Kidney glomerular epithelial cell (primary cell): ENCODE data around the gene SDK2.

Experiments used
- DNase-seq: peaks from one replicate; lab custom pipeline; 2025; lab: John Stamatoyannopoulos, UW

SDK2 gene

DNA sequence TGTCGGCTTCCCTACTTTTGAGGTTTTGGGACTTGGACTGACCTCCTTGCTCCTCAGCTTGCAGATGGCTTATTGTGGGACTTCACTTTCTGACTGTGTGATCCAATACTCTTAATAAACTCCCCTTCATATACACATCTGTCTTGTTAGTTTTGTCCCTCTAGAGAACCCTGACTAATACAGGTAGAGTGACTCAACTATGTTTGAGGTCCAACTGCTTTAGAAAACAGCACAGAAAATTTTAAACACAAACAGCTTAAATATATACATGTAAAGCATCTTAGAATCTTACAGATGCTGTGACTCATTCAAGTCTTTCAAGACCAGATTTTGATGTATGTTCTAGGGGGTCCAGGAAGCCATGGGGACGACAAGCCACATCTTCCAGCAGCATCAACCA is 11.7 kb downstream of the SDK2 start:
- DNase-seq, result no peak

DNA sequence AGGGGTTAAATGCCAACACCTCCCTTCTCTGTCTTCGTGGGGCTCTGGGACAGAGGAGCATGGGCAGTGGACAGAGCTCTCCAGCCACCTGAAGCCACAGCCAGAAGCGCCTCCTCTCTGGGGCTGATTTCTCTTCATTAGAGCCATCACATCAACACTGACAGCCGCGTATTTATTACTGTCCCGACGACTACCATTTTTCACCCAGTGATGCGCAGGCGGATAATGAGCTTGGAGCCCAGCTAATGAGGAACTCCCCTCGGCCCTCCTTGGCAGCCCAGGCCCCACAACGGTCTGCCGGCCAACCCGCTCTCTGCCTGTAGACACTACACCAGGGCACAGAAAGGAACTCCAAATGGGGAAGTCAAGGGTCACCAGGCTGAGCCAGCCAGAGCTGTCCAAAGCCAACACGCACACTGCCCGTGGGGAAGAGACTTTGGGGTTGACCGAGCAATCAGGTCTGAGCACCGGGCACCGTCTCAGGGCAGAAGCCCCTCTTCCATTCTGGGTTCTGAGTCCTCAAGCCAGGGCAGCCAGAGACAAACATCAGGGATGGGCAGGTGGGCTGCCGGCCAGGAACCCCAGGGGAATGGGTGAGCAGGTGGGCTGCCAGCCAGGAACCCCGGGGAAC is 13.2 kb downstream of the SDK2 start:
- DNase-seq, result no peak

DNA sequence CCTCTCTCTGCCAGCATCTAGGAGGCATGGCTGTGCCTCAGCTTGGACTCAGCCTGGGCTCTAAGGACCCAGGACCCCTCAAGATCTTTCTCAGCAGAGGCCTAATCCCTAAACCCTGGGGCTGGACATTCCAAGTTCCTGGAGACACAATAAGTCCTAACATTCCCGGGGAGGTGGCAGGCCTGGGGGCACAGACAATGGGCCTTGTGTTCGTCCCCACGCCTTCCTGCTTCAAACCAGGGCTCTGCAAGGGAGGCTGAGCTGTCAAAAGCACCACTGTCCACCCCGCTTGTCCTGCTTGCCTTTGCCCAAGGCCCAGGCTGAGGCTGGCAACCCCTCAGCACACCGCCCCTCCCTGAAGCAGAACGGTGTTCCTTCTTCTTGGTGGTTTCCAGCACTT is 13.7 kb downstream of the SDK2 start:
- DNase-seq, result no peak

DNA sequence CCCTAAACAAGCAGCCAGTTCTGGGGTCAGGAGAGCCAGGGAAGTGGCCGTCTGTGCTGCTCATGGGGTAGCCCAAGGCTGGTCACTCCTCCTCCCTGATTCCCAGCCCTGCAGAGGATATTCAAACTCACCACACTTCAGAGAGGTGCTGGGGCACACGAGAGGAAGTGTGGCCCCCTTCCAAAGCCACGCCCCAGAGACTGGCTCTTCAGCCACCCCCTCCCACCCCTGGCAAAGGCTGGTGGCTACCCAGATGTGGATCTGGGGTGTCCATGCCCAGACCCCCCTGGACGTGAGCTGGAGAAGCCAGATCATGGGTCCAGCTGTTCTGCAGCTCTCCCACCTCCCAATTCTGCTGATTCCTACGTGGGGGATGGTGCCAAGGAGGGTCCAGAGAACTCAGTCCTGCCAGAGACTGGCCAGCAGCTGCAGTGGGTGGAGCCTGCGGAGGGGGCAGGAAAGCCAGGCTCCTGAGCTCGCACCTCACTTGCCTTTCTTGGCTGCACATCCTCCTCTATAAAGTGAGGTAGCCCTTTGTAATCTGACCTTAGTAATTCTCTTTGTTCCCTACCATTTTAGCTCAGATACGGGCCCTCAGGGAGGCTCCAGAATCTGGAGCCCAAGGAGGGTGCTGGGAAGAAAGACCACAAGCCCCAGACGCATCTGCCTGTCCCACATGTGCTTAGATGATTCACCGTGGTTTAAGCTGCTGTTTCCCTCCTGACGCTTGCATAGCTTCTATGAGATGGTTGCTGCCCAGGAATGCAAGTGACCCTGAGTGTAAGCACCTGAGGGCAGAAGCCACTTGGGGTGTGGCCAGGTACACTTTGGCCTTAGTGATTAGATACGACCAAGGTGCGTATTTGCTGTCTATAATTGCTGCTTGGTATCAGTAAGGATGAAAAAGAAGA is 15.3 kb downstream of the SDK2 start:
- no peak for DNase-seq

DNA sequence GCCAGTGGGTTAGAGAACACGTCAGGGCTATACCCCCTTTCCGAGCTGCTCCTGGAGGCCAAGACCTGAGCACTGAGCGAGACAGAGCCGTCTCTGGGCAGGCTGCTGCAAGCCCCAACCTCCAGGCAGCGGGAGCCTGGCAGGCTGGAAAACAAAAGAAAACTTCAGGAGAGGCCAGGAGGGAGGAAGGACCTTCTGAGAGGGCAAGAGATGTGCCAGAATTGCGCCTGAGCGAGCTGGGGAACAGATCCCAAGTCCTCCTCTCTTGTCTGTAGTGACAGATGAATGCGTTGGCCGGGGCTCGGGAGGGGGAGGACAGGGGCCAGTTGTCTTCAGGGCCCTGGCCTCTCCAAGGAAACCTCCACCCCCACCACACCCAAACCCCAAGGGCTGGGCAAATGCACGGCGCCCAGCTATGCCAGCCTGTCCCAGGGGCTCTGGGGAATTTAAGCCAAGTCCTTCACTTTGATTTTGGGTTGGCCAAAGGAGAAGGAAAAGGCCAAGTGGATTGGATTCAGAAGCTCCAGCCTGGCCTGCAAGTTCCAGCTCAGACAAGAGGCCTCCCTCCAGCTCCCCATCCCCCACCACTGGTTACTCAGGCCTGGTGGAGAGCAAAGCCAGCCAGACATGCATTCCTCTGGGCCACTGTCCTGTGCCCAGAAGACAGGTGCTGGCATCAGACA is 18.1 kb downstream of the SDK2 start:
- no peak for DNase-seq

DNA sequence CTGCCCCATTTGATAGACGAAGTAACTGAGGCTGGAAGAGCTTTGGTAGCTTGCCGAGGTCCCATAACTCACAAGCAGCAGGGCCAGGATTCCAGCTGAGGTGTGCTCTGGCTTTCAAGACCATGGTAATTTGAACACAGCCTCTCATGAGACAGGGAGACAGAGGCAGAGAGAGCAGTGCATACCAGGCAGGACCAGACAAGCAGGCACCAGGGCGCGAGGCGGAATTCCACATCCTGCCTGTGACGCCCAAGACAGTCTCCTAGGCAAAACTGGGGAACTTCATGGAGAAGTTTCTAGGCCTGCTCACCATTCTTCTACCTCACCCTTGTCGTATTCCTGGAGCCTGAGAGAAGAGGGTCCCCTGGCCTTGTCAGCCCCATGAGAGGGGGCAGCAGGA is 19.2 kb downstream of the SDK2 start:
- DNase-seq, result no peak

DNA sequence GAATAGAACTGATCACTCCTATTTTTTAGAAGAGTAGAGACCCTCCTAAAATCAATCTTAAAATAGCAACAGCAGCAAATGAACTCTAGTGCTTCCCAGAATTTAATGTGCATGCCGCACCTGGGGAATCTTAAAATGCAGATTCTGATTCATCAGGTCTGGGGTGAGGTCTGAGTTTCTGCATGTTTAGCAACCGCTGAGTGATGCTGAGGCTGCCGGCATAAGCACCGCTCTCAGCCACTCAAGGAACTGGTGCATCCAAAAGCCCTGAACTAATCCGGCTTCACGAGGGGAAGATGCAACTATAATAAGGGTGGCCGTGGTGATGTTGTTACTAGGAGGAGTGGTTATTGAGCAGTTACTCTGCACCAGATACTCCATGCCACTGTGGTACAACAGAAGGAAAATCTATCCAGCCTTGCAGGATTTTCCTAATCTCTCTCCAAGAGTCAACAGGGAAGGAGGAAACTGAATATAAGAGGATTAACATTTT is 19.7 kb downstream of the SDK2 start:
- DNase-seq, result no peak

DNA sequence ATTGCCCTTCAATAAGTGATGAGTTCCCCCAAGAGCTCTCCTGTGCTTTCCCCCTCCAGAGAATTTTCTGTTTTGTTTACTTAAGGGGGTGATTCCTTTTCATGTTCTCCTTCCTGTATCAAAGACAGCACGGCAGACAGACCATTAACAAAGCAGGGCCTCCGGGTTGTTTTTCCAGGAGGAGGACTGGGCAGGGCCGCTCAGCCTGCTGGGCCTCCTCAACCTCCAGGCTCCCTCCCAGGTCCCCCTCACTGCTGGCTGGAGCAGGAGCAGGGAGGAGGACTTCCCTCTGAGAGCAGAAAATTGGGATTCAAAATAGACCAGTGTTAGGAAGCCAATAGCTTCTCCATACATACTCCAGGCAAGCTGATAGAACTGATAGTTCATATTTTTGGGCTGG is 20.4 kb downstream of the SDK2 start:
- no peak for DNase-seq

DNA sequence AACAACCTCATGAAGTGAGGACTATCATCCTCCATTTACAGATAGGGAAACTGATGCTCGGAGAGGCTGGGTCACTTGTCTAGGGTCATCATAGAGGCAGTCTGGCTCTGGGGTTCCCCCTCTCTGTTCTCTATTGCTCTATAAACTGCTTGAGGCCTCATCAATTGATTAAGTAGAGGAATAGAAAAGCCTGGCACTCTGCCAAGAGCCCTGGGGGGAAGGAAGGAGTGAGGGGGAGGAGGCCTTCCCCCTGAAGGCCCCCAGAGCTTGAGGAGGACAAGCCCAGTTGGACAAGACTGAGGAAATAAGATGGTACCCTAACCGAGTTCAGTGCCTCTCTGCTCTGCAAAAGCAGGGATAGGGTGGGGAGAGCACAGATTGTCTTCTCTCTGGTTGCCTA is 21.0 kb downstream of the SDK2 start:
- DNase-seq, result no peak

DNA sequence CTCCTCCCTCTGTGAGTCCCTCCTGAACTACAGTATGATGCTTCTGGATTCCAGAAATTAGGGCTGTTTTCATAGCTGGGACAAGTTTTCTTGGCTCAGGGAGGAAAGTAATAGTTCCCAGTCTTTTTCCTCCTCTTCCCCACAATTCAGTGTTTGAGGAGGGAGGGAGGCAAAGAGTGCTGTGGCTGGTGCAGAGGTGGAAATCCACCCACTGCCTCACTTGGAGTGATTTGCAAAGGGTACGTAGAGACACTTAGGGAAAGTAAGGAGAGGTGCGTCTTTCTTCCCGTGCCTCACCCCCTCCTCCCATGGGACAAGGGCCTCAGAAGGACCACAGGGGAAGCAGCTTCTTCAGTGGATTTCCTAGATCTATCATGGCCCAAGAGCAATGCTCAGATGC is 21.9 kb downstream of the SDK2 start:
- DNase-seq, result no peak

DNA sequence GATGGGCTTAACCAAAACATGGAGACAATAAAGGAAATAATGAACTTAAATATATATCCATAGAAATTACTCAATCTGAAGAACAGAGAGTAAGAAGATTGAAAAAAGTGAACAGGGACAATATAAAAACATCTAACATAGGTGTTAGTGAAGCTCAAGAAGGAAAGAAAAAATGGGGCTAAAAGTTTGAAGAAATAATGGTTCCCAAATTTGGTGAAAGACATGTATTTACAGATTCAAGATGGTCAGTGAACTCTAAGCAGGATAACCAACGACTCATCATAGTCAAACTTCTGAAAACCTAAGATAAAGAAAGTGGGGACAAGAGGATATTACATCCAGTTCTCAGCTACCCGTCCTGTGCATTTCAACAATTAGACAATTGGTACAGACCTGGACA is 22.6 kb downstream of the SDK2 start:
- DNase-seq, result no peak

DNA sequence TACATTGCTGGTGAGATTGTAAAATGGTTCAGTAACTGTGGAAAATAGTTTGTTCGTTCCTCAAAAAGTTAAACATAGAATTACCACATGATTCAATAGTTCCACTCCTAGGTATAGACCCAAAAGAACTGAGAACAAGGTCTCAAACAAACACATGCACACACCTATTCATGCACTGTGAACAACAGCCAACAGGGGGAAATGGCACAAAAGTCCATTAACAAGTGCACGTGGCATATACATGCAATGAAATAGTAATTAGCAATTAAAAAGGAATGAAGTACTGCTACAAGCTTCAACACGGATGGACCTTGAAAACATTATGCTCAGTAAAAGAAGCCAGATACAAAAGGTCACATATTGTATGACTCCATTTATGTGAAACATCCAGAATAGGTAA is 23.8 kb downstream of the SDK2 start:
- DNase-seq, result no peak

DNA sequence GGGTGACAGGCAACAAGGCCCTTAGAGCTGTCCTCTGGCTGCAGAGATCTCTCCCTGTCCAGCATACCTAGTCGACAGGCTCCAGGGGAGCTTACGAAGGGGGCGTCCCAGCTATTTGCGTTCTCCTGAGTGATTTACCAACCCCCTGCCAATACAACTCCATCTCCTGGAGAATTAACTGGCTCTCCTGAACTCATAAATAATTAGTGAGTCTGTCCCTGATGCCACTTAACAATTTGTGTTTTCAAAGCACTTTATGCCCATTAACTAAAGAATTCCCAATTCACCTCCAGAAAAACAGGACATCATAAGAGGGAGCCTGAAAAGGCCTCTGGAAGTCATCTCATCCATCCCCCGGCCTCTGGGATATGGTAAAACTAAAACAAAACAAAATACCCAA is 26.7 kb downstream of the SDK2 start:
- no peak for DNase-seq

DNA sequence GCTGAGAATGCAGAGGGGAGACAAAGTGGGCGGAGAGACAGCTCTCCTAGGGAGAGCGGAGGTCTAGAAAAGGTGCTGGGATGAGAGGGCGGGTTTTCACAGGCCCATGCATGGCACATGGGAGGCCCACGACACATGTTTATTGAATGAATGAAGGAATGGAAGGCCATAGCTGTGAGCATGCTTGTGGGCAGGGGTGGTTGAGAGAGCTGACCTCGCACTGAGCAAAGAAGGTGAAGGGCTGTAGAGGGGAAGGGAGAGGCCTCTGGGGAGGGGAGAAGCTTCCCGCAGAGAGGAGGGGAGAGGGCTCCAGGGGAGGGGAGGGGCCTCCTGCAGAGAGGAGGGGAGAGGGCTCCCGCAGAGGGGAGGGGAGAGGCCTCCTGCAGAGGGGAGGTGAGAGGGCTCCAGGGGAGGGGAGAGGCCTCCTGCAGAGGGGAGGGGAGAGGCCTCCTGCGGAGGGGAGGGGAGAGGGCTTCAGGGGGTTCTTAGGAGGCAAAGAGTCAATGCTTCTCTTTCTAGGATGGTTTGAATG is 27.3 kb downstream of the SDK2 start:
- DNase-seq, result no peak

DNA sequence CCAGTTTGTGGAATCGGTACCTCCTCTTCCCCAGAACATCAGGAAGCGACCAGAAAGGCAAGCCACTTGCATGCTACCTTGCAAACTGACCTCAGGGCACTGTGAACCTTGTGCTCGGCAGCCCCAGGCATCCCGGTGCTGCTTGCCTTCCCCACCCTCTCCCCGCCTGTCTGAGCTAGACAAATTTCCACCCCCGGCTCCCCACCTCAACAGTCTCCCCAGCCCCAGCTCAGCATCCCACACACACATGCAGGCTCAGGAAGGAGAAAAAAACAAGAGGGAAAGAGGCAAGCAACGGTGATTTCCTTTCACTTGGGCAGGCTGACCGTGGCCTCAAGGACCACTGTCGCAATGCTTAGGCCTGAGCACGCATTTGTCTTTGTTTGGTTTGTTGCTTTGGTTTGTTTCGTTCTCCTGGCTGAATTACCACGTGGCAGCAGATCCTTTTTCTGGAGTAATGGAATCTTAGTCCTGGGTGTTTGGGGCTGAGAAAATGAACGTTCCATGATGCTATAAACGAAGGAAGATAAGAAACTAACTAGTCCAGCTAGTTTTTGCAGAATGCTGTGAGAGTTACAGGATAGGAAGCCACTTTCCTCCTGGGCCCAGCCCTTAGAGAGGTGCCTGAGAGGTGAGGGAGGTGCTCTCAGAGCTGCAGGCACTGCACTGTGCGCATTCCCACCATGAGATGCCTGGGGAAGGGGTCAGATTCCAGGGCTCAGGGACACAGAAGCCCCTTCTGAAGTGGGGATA is 27.9 kb downstream of the SDK2 start:
- DNase-seq, result no peak

DNA sequence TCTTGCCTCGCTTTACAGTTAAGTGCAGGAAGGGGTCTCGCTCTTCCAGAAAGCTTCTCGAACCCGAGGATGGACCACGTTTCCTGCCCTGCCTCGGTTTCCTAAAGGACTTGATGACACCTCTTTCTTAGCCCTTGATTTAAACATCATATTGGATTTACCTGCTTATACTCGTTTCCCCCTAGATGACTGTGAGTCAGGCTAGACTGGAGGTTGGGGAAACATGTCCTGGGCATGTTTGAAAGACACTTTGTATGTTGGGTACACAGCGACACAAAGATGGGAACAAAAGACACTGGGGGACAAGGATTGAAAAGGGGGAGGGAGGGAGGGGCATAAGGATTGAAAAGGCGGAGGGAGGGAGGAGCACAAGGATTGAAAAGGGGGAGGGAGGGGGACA is 30.0 kb downstream of the SDK2 start:
- DNase-seq, result no peak

DNA sequence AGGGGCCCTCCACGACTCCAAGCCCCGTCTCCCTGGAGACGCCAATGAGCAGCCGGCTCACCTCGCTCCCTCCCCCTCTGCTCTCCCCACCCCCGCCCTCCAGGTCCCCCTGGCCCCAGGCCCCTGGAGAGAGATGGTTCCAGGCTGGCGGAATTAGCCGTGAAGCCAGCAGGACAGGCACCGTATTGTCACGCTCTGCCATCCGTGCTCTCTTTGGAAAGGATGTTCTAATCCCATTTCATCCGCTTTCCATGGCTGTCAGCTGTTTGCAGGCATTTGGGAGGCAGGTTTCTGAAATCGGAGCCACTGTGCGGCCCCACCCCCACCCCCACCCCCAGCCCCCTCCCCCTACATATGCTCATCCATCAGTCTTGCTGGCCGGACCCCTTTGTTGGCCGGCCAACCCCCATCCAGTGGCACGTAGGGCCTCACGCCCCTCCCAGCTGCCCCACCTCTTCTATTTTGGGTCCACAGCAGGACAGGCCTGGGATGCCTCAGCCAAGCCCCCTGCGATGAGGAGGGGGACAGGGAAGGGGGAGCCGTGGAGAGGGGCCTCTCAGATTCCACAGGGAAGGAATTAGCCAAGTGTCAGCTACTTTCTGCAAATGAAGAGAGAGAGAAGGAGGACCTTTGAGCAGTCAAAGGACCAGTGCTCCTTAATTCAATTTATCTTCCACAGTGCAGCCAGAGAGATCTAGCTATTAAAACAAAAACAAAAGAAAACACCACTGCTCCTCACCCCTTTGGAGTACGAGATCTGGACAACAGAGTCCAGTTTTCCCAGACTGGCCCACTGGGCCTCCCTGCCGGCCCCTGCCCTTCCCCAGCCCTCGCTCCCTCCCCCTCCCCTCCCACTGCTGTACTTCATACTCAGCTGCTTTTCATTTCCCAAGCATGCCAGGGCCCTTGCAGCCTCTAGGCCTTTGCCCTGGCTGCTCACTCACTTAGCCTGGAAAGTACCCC is 30.7 kb downstream of the SDK2 start:
- no peak for DNase-seq

DNA sequence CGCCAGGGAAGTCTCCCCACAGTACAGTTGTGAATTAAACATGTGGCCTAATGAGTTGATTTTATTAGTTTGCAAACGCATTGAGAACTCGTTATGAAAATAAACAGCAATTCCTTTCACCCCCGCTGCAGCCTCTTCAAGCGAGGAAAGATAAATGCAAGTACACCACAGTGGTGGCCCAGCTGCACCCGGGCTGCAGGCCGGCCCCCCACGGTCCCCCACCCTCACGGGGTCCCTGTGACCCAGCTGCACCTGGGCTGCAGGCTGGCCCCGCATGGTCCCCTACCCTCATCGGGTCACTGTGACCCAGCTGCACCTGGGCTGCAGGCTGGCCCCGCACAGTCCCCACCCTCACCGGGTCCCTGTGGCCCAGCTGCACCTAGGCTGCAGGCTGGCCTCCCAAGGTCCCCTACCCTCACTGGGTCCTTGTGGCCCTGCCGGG is 32.2 kb downstream of the SDK2 start:
- no peak for DNase-seq

DNA sequence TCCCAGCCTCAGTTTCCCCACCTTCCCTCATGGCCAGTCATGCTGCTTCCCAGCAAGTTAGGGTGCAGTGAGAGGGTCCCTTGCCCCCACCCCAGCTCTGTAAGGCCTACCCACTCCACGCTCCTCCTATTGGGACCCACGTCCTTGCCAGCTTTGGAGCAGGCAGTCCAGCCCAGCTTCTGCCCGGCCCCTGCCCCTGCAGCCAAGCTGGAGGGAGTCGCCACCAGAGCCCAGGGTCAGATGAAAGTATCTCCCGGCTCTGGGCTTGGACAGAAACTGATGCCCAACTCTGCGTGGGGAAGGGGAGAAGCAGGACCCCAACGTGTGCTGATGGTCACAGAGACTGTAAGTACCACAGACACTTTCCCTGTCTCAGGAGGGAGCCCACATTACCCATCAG is 32.6 kb downstream of the SDK2 start:
- DNase-seq, result no peak

DNA sequence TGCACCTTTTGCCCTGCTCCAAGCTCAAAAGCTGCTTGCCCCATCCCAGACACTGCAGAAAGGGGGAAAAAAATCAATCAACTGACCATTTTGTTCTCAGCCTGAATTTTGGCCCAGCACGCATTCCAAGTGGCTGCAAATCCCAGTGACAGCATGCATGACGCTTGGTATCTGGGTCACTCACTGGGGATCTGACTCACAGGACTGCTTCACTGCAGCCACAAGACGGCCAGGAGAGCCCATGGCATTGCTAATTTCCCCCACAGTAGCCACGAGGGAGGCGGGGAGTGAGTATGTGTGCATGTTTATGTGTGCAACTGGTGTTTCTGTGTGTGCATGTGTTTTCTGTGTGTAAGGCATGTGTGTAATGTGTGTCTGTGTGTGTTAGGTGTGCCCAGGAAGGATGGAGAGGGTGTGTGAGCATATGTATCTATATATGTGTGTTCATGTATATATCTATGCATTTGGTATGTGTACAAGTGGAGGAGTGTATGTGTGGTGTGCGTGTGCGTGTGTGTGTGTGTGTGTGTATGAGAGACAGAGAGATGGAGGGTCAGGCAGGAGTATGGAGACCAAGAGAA is 33.8 kb downstream of the SDK2 start:
- no peak for DNase-seq
